HCT116 (cell line): ENCODE data around the gene GRAMD2A. TPM values are rescaled to one million over a fixed set of nuclear protein-coding genes. Genes with fewer than 3 reads are reported as not detected.

Experiments
- ATAC-seq: fragments of 200-7000 bp; cut with Tn5 transposase; 2 replicates; pipeline ENCODE4 v1.9.1; 2020; ENCODE audit warnings: mild to moderate bottlenecking, moderate library complexity
- BruUV-seq: library from RNA; stranded (reverse); fragments of 400-500 nt; replicated peaks from 2 replicates; lab custom pipeline; 2021; lab: Mats Ljungman, UMichigan
- CTCF ChIA-PET: fragments of 300-600 bp; sonication (Branson Sonifier 250); formaldehyde crosslinking; loops from one replicate; lab custom pipeline; 2021; ENCODE audit warnings: antibody characterized with exemption; lab: Charles Lee
- POLR2A ChIA-PET: fragments of 300-600, 350-600 bp; sonication (Branson Sonifier 250); formaldehyde crosslinking; loops from one replicate; lab custom pipeline; 2021; ENCODE audit warnings: antibody characterized with exemption; lab: Charles Lee
- RAD21 ChIA-PET, 2 experiments: fragments of 300-600 bp; sonication (Branson Sonifier 250); formaldehyde crosslinking; loops; one replicate each; lab custom pipeline; 2023; ENCODE audit warnings: low total read pairs in 2 of 2; ENCODE audit not compliant: uncharacterized antibody in 2 of 2, unreplicated experiment in 2 of 2, low non-redundant PET in 1 of 2; lab: Charles Lee
- DNase-seq: peaks from one replicate; pipeline ENCODE4 v3.0.0-alpha.2; 2010; ENCODE audit warnings: low read depth, low spot score
- H2AFZ ChIP-seq: fragments of 200-600 bp; shearing (Covaris generic), sonication (generic); 2 replicates; pipeline ENCODE4 v1.6.1; 2017; ENCODE audit warnings: low read depth, mixed run types, mixed read lengths, antibody characterized with exemption, low read length; ENCODE audit not compliant: poor library complexity, severe bottlenecking
- H3K27ac ChIP-seq: 2 replicates; pipeline ENCODE4 v1.5.1; 2012; ENCODE audit warnings: low read depth, low read length
- H3K27me3 ChIP-seq: fragments of 200-600 bp; sonication (generic); 2 replicates; pipeline ENCODE4 v1.6.1; 2016; ENCODE audit warnings: mixed run types, low read length, mixed read lengths; ENCODE audit not compliant: insufficient read depth
- H3K36me3 ChIP-seq, 2 experiments: fragments of 200-500 bp in 1 of 2; fragments of 200-600 bp in 1 of 2; sonication (Bioruptor generic) in 1 of 2; sonication (generic) in 1 of 2; 2 replicates each; pipeline versions ENCODE4 v1.5.1 to v1.6.1; 2014 to 2016; ENCODE audit warnings: low read length in 2 of 2, inconsistent platforms in 1 of 2, mixed read lengths in 1 of 2, mixed run types in 1 of 2; ENCODE audit not compliant: insufficient read depth in 2 of 2, control insufficient read depth in 1 of 2
- H3K4me1 ChIP-seq, 2 experiments: fragments of 200-600 bp in 1 of 2; sonication (generic) in 1 of 2; 2 replicates each; pipeline versions ENCODE4 v1.5.1 to v1.6.1; 2012 to 2017; ENCODE audit warnings: low read length in 2 of 2, inconsistent platforms in 1 of 2, mild to moderate bottlenecking in 1 of 2, mixed read lengths in 1 of 2, mixed run types in 1 of 2, moderate library complexity in 1 of 2; ENCODE audit not compliant: insufficient read depth in 2 of 2, control insufficient read depth in 1 of 2
- H3K4me2 ChIP-seq: fragments of 200-600 bp; sonication (generic); 2 replicates; pipeline ENCODE4 v1.6.1; 2017; ENCODE audit warnings: mixed run types, low read length, mixed read lengths
- H3K4me3 ChIP-seq, 2 experiments: fragments of 200-600 bp in 1 of 2; sonication (generic) in 1 of 2; replicated peaks in 1 of 2; 2 replicates each; pipeline ENCODE4 v1.5.1; 2011 to 2016; ENCODE audit warnings: low read length in 2 of 2, control low read depth in 1 of 2, low read depth in 1 of 2, mild to moderate bottlenecking in 1 of 2, mixed read lengths in 1 of 2, mixed run types in 1 of 2
- H3K79me2 ChIP-seq: fragments of 200-600 bp; sonication (generic); 2 replicates; pipeline ENCODE4 v1.6.1; 2017; ENCODE audit warnings: mild to moderate bottlenecking, mixed run types, low read length, moderate library complexity, mixed read lengths; ENCODE audit not compliant: insufficient read depth
- H3K9ac ChIP-seq: fragments of 200-600 bp; sonication (generic); 2 replicates; pipeline ENCODE4 v1.6.1; 2016; ENCODE audit warnings: low read length, mixed read lengths
- H3K9me2 ChIP-seq: fragments of 200-600 bp; sonication (generic), shearing (Covaris generic); 2 replicates; pipeline ENCODE4 v1.6.1; 2017; ENCODE audit warnings: mixed run types, mild to moderate bottlenecking, moderate library complexity; ENCODE audit not compliant: insufficient read depth
- H3K9me3 ChIP-seq, 2 experiments: fragments of 200-500 bp in 1 of 2; fragments of 200-600 bp in 1 of 2; sonication (Bioruptor generic) in 1 of 2; sonication (generic) in 1 of 2; 2 replicates each; pipeline ENCODE4 v1.6.1; 2014 to 2017; ENCODE audit warnings: low read length in 2 of 2, mixed read lengths in 2 of 2, inconsistent platforms in 1 of 2, low read depth in 1 of 2, mild to moderate bottlenecking in 1 of 2, mixed run types in 1 of 2, moderate library complexity in 1 of 2; ENCODE audit not compliant: control insufficient read depth in 1 of 2, insufficient read depth in 1 of 2
- H4K20me1 ChIP-seq: fragments of 200-600 bp; sonication (generic), shearing (Covaris generic); 2 replicates; pipeline ENCODE4 v1.6.1; 2017; ENCODE audit warnings: mixed run types, mild to moderate bottlenecking, moderate library complexity; ENCODE audit not compliant: insufficient read depth
- CEBPB ChIP-seq: IDR thresholded peaks from 2 replicates; pipeline ENCODE4 v1.6.1; 2012; ENCODE audit warnings: low read depth
- EGR1 ChIP-seq: IDR thresholded peaks from 2 replicates; pipeline ENCODE4 v1.6.1; 2012; ENCODE audit warnings: low read depth
- ELF1 ChIP-seq: IDR thresholded peaks from 2 replicates; pipeline ENCODE4 v1.6.1; 2012; ENCODE audit warnings: low read depth, borderline replicate concordance
- EZH2 ChIP-seq: fragments of 200-600 bp; sonication (generic); IDR thresholded peaks from 2 replicates; pipeline ENCODE4 v1.6.1; 2017; ENCODE audit warnings: antibody characterized with exemption, mixed run types
- EZH2phosphoT487 ChIP-seq: fragments of 200-600 bp; IDR thresholded peaks from 2 replicates; pipeline ENCODE4 v1.6.1; 2018; ENCODE audit warnings: antibody characterized with exemption, borderline replicate concordance
- FOSL1 ChIP-seq: IDR thresholded peaks from 2 replicates; pipeline ENCODE4 v1.6.1; 2012; ENCODE audit warnings: low read depth
- JUND ChIP-seq: IDR thresholded peaks from 2 replicates; pipeline ENCODE4 v1.6.1; 2012
- SIN3A ChIP-seq: IDR thresholded peaks from 2 replicates; pipeline ENCODE4 v1.6.1; 2012; ENCODE audit warnings: low read depth
- SP1 ChIP-seq: IDR thresholded peaks from 2 replicates; pipeline ENCODE4 v1.6.1; 2012; ENCODE audit warnings: low read depth
- SRF ChIP-seq: IDR thresholded peaks from 2 replicates; pipeline ENCODE4 v1.6.1; 2012; ENCODE audit warnings: low read depth
- ZFX ChIP-seq: fragments of 450-650 bp; IDR thresholded peaks from 2 replicates; pipeline ENCODE4 v1.6.1; 2017
- ZNF274 ChIP-seq: fragments of 200-500 bp; sonication (Bioruptor generic); IDR thresholded peaks from 2 replicates; pipeline ENCODE4 v1.6.1; 2014; ENCODE audit warnings: mild to moderate bottlenecking, low read depth, low read length, inconsistent platforms
- intact Hi-C: fragments of 100-400 bp; cut with micrococcal nuclease; formaldehyde crosslinking; loops from 2 replicates; pipeline ENCODE4 v1.10.0; 2022
- total RNA-seq: library from RNA; stranded (reverse); gene quantifications from one replicate; pipeline ENCODE4 v1.2.1, GENCODE V29; 2021; ENCODE audit not compliant: unreplicated experiment
- TF ChIP-seq, protein P1 (sequence below): IDR thresholded peaks from 2 replicates; pipeline ENCODE4 v1.6.1; 2011; ENCODE audit warnings: mild to moderate bottlenecking, low read length, moderate library complexity; ENCODE audit not compliant: insufficient replicate concordance; ENCODE audit errors: extremely low read depth
- TF ChIP-seq, protein P2 (sequence below), 3 experiments: fragments of 200-600 bp in 1 of 3; sonication (generic) in 1 of 3; IDR thresholded peaks in 2 of 3; conservative IDR thresholded peaks in 1 of 3; 2 replicates each; pipeline ENCODE4 v1.5.1; 2012 to 2017; ENCODE audit warnings: low read depth in 2 of 3, low read length in 2 of 3, antibody characterized with exemption in 1 of 3, borderline replicate concordance in 1 of 3, control low read depth in 1 of 3, mild to moderate bottlenecking in 1 of 3, mixed read lengths in 1 of 3, mixed run types in 1 of 3, moderate library complexity in 1 of 3; ENCODE audit not compliant: insufficient read depth in 1 of 3
- TF ChIP-seq, protein P3 (sequence below): IDR thresholded peaks from 2 replicates; pipeline ENCODE4 v1.6.1; 2012
- TF ChIP-seq, protein P4 (sequence below): IDR thresholded peaks from 2 replicates; pipeline ENCODE4 v1.6.1; 2012

Gene GRAMD2A
- total RNA-seq, 1 experiment from 2014 or later = 8.0 TPM

DNA sequence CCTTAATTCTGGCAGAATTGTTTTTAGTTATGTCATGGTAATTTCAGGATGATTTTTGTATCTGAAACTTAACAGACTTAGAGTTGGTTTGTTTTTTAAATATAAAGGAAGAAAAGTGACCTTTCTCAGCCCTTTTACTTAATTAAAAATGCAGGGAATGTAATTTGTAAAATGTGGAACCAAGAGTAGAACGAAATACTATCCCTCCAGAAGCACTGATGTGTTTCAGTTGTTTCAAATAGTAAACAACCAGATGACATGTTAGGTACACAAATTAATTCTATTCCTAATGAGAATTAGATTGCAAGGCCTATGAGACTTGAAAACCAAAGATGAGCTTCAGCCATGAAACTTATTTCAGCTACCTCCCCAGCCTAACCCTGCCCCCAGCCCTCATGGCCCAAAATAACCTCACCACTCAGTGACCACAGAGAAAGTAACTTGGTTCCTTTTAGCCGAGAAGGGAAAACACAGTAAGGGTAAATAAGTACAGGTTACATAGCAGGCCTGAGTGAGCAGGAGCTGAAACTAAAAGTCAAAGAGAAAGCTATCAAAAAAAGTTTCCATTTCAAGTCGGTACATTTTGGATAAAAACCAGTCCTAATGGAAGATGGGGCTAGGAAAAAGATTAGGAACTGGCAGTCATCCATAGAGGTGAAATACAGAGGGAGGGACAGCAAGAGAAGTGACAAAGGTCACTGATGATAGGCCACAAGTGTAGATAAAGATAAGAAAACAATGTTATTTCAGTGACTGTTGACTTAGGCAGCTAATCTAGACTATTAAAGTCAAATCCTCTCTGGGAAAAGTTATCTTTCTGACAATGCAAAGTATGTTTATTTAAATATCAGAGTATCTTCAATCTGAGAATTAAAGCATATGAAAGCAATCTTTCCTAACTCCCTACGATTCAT is 56.2 kb downstream of the GRAMD2A start:
- no peak overlapping the region for H2AFZ ChIP-seq
- no peak for DNase-seq
- BruUV-seq = no TSS peak
- no peaks in the 10 kb centered on the region for H3K36me3 ChIP-seq
- H3K4me2 ChIP-seq = no peak overlapping the region
- no peak overlapping the region for H3K4me3 ChIP-seq
- ChIA-PET POLR2A (no interaction called here), RAD21 (no interaction called here), CTCF (interaction anchor here (0.5 kb wide), 1 partner anchor 11 kb away, joined by 4 read pairs; no protein-coding TSS in a partner anchor)
- intact Hi-C loops = no loop called here
- no peaks in the 10 kb centered on the region for H3K27me3 ChIP-seq
- ATAC-seq = no peak
- no peaks in the 10 kb centered on the region for H3K4me1 ChIP-seq
- no peaks in the 10 kb centered on the region for H3K79me2 ChIP-seq
- no peak for TF ChIP-seq SRF
- no peak for TF ChIP-seq ZFX
- no peak for TF ChIP-seq FOSL1
- TF ChIP-seq ELF1 = no peak
- TF ChIP-seq, protein P1, sequence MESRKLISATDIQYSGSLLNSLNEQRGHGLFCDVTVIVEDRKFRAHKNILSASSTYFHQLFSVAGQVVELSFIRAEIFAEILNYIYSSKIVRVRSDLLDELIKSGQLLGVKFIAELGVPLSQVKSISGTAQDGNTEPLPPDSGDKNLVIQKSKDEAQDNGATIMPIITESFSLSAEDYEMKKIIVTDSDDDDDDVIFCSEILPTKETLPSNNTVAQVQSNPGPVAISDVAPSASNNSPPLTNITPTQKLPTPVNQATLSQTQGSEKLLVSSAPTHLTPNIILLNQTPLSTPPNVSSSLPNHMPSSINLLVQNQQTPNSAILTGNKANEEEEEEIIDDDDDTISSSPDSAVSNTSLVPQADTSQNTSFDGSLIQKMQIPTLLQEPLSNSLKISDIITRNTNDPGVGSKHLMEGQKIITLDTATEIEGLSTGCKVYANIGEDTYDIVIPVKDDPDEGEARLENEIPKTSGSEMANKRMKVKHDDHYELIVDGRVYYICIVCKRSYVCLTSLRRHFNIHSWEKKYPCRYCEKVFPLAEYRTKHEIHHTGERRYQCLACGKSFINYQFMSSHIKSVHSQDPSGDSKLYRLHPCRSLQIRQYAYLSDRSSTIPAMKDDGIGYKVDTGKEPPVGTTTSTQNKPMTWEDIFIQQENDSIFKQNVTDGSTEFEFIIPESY = no peak
- TF ChIP-seq, protein P2, sequence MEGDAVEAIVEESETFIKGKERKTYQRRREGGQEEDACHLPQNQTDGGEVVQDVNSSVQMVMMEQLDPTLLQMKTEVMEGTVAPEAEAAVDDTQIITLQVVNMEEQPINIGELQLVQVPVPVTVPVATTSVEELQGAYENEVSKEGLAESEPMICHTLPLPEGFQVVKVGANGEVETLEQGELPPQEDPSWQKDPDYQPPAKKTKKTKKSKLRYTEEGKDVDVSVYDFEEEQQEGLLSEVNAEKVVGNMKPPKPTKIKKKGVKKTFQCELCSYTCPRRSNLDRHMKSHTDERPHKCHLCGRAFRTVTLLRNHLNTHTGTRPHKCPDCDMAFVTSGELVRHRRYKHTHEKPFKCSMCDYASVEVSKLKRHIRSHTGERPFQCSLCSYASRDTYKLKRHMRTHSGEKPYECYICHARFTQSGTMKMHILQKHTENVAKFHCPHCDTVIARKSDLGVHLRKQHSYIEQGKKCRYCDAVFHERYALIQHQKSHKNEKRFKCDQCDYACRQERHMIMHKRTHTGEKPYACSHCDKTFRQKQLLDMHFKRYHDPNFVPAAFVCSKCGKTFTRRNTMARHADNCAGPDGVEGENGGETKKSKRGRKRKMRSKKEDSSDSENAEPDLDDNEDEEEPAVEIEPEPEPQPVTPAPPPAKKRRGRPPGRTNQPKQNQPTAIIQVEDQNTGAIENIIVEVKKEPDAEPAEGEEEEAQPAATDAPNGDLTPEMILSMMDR (IDR thresholded peaks at IDR 0.05 in 2 of 3, conservative IDR thresholded peaks at IDR 0.05 in 1 of 3; ENCODE audit: borderline replicate concordance in 1 of 3, insufficient read depth in 1 of 3, low read depth in 2 of 3, low read length in 2 of 3) = no peak
- TF ChIP-seq JUND = no peak
- TF ChIP-seq, protein P3, sequence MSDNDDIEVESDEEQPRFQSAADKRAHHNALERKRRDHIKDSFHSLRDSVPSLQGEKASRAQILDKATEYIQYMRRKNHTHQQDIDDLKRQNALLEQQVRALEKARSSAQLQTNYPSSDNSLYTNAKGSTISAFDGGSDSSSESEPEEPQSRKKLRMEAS = no peak
- TF ChIP-seq ZNF274 = no peak
- no peak for TF ChIP-seq EGR1
- TF ChIP-seq EZH2phosphoT487 = no peak
- no peak for TF ChIP-seq EZH2
- TF ChIP-seq CEBPB = no peak
- no peak for TF ChIP-seq SP1
- no peak for TF ChIP-seq SIN3A
- TF ChIP-seq, protein P4, sequence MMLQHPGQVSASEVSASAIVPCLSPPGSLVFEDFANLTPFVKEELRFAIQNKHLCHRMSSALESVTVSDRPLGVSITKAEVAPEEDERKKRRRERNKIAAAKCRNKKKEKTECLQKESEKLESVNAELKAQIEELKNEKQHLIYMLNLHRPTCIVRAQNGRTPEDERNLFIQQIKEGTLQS = no peak
- H4K20me1 ChIP-seq = no peaks in the 10 kb centered on the region
- no peak overlapping the region for H3K9ac ChIP-seq
- H3K9me2 ChIP-seq = no peaks in the 10 kb centered on the region
- no peak overlapping the region for H3K27ac ChIP-seq
- no peaks in the 10 kb centered on the region for H3K9me3 ChIP-seq
